ENCODE data around the gene PCDHB10.
A peak's percentile ranks its signal among the peaks of the same experiment; 100 is the strongest.
"Not testable (repeated sequence)": the region's sequence is repeated elsewhere in the genome, so short reads cannot be mapped to it uniquely, and the experiment has no call there.

DNA sequence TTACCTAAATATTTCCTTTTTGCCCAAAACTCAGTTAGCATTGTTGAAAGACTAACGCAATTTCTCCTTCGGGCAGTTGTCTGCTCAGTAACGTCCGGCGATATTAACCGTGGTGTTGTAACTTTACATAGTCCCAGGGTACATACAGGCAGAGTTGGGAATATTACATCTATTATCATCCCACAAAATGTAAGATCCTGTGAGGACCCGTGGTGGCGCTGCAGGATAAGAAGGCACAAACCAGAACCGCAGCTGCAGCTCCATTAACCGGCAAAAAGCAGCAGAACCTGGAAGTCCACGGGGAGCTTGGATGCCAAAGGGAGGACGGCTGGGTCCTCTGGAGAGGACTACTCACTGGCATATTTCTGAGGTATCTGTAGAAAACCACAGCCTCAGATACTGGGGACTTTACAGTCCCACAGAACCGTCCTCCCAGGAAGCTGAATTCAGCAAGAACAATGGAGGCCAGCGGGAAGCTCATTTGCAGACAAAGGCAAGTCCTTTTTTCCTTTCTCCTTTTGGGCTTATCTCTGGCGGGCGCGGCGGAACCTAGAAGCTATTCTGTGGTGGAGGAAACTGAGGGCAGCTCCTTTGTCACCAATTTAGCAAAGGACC is 14.5 kb upstream of the PCDHB10 start, which contains the start of gene PCDHB8:
- TF ChIP-seq POLR2A (IDR thresholded peaks at IDR 0.05; ENCODE audit: low read length); RFX5 (IDR thresholded peaks at IDR 0.05); EP300 (IDR thresholded peaks at IDR 0.05); JUNB (IDR thresholded peaks at IDR 0.05); CEBPB (IDR thresholded peaks at IDR 0.05); TP53 (CRISPR knock-in tag; IDR thresholded peaks at IDR 0.05); MYC (IDR thresholded peaks at IDR 0.05; ENCODE audit: borderline replicate concordance, low read length); FOSL2 (IDR thresholded peaks at IDR 0.05); FOSL2 (CRISPR knock-in tag; IDR thresholded peaks at IDR 0.05); HOXB5 (CRISPR knock-in tag; IDR thresholded peaks at IDR 0.05); FOSB (CRISPR knock-in tag; IDR thresholded peaks at IDR 0.05); MAX (IDR thresholded peaks at IDR 0.05): not testable (repeated sequence)
- TF ChIP-seq, protein P1, sequence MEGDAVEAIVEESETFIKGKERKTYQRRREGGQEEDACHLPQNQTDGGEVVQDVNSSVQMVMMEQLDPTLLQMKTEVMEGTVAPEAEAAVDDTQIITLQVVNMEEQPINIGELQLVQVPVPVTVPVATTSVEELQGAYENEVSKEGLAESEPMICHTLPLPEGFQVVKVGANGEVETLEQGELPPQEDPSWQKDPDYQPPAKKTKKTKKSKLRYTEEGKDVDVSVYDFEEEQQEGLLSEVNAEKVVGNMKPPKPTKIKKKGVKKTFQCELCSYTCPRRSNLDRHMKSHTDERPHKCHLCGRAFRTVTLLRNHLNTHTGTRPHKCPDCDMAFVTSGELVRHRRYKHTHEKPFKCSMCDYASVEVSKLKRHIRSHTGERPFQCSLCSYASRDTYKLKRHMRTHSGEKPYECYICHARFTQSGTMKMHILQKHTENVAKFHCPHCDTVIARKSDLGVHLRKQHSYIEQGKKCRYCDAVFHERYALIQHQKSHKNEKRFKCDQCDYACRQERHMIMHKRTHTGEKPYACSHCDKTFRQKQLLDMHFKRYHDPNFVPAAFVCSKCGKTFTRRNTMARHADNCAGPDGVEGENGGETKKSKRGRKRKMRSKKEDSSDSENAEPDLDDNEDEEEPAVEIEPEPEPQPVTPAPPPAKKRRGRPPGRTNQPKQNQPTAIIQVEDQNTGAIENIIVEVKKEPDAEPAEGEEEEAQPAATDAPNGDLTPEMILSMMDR (IDR thresholded peaks at IDR 0.05) = 0 out of 3 replicates have a peak, but pooled peaks have one; percentile 10
